Activated CD4-positive, alpha-beta T cell treated with anti-CD3 and anti-CD28 coated beads for 4 hours (primary cell): ENCODE data around the gene IL24.
A peak's percentile ranks its signal among the peaks of the same experiment; 100 is the strongest.
"Not testable (repeated sequence)": the region's sequence is repeated elsewhere in the genome, so short reads cannot be mapped to it uniquely, and the experiment has no call there.

Experiments
- DNase-seq, 2 donors: peaks; one replicate each; pipeline ENCODE4 v3.0.0-alpha.2; 2020

The IL24 gene, protein sequence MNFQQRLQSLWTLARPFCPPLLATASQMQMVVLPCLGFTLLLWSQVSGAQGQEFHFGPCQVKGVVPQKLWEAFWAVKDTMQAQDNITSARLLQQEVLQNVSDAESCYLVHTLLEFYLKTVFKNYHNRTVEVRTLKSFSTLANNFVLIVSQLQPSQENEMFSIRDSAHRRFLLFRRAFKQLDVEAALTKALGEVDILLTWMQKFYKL

DNA sequence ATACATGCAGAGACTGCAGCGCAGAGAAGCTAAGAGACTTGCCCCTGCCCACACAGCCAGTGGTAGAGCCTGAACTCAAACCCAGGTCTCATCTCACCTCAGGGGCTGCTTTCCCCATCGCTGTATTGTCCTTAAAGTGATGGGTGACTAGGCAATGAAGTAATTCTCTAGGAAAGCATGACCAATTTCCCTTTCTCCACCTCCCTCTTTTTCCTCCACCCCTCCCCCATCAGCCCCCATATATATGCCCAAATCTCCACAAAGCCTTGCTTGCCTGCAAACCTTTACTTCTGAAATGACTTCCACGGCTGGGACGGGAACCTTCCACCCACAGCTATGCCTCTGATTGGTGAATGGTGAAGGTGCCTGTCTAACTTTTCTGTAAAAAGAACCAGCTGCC is at the start of gene IL24:
IL24 (plus strand) TSS at position 269 of the 400 bp plus-strand sequence. CDS start 390 bp downstream, outside the sequence.
- no peak for DNase-seq

DNA sequence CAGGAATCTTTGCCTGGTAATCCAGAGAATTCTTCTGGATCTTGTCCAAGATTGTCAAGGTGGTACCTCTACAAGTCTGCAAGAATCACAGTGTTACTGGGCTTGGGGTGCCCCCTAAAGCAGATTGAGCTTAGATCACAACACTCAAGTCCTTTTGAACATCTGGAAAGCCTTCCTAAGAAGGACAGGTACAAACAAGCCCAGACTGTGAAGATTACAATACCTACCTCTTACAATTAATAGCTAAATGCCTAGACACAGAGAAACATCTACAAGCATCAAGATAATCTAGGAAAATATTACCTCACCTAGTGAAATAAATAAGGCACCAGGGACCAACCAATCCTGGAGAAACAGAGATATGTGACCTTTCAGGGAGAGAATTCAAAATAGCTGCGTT is 49.3 kb upstream of the IL24 start:
- no peak for DNase-seq

DNA sequence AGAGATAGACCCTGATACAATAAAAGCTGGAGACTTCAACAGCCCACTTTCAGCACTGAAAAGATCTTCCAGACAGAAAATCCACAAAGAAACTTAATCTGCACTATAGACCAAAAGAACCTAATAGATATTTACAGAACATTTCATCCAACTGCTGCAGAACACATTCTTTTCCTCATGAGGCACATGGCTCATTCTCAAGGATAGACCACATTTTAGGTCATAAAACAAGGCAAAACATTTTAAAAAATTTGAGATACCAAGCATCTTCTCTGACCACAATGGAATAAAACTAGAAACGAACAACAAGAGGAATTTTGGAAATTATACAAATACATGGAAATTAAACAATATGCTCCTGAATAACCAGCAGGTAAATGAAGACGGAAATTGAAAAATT is 46.8 kb upstream of the IL24 start:
- DNase-seq = no peak

DNA sequence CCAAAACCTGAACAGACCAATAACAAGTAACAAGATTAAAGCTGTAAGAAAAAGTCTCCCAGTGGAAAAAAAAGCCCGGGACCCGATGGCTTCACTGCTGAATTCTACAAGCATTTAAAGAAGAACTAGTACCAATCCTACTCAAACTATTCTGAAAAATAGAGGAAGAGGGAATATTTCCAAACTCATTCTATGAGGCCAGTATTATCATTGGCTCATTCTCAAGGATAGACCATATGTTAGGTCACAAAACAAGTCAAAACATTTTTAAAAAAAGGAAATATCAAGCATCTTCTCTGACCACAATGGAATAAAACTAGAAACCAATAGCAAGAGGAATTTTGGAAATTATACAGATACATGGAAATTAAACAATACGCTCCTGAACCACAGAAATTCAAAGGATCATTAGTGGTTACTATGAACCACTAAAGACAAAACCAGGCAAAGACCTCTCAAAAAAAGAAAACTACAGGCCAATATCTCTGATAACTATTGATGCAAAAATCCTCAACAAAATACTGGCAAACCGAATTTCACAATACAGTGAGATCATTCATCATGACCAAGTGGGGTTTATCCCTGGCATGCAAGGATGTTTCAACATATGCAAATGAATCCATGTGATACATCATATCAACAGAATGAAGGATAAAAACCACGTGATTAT is 45.8 kb upstream of the IL24 start:
- no peak for DNase-seq

DNA sequence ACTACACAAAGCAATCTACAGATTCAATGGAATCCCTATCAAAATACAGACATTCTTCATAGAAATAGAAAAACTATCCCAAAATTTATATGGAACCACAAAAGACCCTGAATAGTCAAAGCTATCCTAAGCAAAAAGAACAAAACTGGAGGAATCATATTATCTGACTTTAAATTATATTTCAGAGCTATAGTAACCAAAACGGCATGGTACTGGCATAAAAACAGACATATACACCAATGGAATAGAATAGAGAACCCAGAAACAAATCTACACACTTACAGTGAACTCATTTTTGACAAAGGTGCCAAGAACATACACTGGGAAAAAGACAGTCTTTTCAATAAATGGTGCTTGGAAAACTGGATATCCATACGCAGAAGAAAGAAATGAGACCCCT is 44.6 kb upstream of the IL24 start:
- DNase-seq = not testable (repeated sequence)

DNA sequence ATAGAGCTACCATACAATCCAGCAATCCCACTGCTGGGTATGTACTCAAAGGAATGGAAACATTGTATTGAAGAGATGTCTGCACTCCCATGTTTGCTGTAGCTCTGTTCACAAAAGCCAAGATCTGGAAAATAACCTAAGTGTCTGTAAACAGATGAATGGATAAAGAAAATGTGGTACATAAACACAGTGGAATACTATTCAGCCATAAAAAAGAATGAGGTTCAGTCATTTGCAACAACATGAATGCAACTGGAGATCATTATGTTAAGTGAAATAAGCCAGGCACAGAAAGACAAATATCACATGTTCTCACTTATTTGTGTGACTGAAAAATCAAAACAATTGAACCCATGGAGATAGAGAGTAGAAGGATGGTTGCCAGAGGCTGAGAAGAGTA is 43.5 kb upstream of the IL24 start:
- not testable (repeated sequence) for DNase-seq

DNA sequence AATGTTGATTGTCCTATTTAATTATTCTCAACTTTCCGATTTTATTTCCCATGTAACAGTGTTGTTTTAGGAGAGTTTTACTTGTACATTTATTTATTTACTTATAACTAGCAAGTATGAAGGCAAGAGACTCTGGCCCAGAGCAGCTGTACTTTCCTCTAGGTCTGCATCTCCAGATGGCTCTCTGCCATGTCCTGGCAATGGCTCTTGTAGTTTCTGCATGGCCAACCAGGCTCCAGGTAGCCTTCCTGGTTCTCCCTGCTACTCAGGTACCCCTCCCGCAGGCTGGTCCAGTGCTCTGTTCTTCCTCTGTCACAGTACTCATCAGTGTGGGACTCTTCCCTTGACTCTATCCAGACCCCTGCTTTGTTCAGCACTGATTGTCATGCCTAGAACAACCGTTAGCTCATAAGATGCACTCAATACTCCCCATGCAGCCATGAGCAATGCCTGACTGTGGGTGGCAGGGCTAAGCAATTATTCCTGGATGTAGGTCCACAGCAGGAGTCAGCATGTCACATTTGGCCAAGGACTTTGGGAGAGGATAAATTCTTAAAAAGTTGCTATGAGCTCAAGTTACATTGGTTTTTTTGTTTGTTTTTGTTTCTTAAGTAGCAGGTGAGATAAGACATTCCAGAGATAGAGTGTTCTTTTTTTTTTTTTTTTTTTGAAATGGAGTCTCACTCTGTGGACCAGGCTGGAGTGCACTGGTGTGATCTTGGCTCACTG is 42.7 kb upstream of the IL24 start:
- no peak for DNase-seq

DNA sequence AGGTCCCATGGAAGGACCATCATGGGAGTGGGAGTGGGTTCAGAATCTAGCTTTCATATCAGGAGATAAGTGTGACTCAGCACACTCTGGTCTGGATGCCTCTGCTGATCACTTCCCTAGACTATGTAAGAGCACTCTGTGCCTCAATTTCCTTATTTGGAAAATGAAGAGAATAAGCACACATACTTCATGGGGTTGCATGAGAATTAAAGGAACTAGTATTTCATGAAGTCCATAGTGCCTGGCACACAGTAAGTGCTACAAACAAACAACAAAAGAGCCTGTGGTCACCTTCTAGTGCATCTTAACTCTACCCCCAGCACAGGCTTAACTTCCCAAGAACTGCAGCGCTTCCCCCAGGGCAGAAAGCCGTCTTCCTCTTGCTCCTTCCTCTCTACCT is 41.4 kb upstream of the IL24 start:
- DNase-seq = no peak

DNA sequence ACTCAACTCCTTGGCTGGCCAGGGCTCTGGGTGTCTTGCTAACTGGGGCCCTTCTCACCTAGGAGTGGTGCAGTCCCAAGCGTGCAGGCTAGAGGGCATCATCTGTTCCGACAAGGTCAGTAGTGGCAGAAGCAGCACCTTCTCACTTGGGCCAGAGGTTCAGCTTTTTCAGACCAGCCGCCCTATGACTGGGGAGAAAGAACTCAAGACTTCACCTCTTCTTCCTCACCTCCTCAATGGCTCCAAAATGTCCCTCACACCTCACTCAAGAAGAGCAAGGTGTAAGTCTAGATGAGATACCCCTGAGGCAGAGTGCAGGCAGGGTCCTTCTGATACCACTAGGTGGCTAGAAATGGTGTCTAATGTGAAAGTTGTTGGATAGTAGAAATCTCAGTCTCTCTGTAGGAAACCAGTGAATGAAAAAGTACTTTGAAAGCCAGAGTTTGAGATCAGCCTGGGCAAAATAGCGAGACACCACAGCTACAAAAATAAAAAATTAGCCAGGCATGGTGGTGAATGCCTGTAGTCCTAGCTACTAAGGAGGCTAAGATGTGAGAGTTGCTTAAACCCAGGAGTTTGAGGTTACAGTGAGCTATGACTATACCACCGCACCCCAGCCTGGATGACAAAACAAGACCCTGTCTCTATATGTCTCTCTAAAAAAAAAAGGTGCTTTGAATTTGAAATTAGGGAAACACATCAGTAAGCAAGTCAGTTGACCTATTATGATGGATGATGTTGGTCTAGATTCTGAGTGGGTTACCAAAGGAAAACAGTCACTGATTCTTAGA is 40.4 kb upstream of the IL24 start:
- peak in 1 of 2 donors; percentile 24 for DNase-seq

DNA sequence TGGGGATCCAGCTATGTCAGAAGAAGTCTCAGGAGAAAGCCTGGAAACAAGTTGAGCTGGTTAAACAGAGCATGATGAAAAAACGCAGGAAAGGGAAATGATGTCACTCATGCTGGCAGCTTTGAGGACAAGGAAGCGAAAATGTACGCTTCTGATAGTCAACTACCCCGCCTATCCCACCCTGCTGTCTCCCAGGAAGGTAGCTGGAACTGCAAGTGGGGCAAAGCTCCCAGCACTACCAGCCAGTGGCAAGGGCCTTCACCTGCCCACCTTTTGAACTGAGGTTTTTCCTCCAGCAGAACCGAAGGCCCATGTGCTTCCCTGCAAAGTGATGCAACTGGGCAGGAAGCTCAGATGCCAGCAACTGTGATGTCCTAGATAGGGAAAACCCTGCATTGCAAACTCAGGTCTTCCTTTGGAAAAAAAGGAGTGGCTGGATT is 38.1 kb upstream of the IL24 start:
- DNase-seq = peak in 1 of 2 donors; percentile 6

DNA sequence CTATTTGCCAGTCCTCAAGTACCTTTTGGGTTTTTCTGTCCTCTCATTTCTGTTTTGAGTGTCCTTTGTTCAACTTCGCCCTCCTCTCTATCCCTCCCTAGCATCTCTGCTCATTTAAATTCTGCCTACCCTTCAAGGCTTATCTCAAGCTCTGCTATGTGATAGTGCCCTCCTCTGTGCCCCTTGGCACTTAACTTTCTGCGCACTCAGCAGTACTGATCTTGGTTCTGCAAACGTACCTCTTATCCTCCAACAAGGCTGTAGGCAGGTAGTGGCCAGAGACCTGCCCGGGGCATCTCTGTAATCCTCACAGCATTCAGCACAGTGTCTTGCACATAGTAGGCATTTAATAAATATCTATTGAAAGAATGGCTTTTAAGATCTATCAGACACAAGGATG is 37.1 kb upstream of the IL24 start:
- DNase-seq = no peak

DNA sequence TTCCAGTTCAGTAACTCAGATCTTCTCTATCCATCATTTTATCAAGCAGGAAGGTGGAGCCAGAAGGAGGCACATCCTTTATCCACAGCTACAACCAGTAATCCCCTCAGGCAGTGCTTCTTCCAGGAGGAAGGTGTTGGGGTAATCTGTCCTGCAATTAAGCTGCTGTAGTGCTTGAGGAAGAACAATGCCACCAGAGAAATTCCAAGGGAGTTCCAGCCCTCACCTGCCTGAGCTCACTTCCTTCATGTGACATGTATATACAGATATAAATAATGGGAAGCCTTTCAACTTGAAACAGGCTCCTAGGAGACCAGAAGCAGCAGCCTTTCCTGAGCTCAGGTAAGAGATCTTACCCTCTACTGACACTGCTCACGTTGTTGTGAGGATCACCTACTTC is 34.0 kb upstream of the IL24 start:
- DNase-seq = no peak

DNA sequence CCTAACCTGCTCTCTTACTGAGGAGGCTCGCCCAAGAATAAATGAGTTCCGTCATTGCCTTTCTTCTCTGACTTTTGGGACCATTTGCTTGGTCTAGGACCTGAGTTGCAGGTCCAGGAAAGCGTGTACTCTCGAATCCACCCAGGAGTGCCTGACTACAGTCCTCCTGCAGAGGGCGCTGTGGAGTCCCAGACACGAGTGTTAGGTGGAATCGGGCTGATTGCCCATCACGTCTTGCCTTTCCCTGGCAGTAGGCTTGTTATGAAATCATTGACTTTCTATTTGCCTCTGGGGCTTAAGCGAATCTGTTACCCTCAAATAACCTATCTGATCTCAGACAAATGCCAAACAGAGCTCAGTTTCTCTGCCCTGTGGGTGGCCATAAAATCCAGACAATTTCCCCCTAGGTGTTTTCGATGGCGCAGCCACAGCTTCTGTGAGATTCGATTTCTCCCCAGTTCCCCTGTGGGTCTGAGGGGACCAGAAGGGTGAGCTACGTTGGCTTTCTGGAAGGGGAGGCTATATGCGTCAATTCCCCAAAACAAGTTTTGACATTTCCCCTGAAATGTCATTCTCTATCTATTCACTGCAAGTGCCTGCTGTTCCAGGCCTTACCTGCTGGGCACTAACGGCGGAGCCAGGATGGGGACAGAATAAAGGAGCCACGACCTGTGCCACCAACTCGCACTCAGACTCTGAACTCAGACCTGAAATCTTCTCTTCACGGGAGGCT is 32.1 kb upstream of the IL24 start, which contains the start of gene IL20:
IL20 (plus strand) TSS at position 685 of the 733 bp plus-strand sequence. CDS start 230 bp downstream, outside the sequence.
- DNase-seq = peak; percentile 83 to 89

DNA sequence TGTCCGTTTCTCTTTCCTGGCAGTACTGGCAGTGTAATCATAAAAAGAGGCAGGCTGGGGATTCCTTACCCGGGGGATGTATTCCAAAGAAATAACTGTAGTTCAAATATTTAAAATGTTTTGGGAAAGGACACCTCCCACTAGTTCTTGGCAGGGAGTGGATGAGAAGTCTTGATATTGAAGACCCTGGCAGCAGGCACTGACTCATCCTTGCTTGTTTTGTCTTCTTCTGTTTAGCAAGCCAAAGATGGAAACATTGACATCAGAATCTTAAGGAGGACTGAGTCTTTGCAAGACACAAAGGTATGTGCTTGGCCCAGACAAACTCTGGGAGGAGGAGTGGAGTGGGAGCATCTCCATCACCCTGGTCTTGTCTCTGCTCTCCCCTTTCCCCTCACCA is 31.2 kb upstream of the IL24 start:
- DNase-seq = no peak

DNA sequence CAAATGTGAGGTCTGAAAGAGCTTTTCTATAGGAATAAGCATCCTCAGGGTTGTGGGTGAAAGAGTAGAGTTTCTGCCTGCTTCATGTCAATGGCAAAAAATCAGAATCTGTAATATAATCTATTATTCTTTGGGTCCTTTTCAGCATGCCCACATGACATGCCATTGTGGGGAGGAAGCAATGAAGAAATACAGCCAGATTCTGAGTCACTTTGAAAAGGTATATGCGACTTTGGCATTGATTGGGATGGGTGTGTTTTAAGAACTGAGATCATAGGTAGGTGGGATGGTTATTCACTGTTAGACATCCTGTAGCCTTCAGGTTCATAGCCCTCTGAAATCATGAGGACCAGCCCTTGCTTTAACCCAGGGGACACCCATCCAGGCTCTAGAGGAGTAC is 30.0 kb upstream of the IL24 start:
- no peak for DNase-seq

DNA sequence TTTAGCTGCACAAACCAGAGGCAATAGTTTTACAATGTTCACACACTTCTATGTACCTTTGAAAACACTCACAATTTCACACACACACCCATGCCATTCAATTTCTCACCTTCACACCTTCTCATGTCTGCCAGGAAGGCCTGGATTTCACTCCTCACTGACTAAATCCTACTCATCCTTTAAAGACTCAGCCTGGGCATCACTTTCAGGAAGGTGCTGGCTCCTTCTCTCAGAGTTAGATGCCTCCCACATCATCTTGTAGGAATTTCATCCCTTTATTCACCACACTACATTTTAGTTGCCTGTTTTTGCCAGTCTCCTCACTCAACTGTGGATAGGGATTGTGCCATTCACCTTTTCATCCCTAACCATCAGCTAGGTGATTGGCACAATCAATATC is 29.5 kb upstream of the IL24 start:
- DNase-seq = no peak

DNA sequence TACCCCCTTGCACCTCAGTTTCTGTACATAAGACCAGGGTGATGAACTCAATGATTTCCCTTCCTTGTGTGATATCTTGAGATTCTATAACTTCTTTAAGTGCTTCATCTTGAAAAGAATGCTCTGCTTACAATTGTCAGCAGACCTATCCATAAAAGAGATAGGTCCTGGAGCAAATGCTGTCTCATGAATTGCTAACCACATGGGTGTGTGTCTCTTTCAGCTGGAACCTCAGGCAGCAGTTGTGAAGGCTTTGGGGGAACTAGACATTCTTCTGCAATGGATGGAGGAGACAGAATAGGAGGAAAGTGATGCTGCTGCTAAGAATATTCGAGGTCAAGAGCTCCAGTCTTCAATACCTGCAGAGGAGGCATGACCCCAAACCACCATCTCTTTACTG is 29.0 kb upstream of the IL24 start:
- no peak for DNase-seq

DNA sequence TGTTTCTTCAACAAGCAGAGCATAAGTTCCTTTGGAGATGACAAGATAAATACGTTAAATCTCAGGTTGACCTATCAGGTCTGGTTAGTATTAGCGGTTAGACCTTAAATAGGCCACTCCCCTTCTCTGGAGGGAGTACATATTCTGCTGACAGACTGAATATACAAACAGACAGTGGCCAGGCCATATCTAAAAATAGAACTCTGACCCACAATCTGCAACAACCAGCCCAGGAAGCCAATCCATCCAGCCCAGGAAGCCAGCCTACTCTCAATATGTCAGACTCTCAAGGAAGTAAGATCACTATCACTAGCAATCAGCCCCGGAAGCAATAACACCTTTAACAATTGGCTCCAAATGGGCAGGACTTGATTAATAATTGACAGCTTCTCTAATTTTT is 25.1 kb upstream of the IL24 start:
- DNase-seq = no peak

DNA sequence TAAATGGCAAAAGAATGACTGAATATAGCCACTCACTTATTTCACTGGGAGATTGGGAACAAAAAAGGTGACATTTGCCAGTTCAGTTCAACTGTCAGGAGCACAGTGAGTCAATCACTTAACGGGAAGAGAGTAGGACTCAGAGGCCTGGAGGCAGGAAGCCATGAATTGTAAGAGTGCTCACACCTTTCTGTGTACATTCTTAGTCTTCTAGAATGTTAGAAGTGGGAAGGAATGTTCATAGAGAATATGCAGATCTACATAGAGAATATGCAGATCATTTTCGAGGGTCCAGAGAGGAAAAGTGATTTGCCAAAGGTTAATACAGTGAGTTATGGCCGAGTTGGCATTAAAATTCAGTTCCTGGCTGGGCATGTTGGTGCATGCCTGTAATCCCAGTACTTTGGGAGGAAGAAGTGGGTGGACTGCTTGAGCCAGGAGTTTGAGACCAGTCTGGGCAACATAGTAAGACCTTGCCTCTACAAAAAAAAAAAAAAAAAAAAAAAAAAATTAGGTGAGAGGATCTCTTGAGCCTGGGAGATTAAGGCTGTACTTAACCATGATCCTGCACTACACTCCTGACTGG is 23.5 kb upstream of the IL24 start:
- DNase-seq = no peak

DNA sequence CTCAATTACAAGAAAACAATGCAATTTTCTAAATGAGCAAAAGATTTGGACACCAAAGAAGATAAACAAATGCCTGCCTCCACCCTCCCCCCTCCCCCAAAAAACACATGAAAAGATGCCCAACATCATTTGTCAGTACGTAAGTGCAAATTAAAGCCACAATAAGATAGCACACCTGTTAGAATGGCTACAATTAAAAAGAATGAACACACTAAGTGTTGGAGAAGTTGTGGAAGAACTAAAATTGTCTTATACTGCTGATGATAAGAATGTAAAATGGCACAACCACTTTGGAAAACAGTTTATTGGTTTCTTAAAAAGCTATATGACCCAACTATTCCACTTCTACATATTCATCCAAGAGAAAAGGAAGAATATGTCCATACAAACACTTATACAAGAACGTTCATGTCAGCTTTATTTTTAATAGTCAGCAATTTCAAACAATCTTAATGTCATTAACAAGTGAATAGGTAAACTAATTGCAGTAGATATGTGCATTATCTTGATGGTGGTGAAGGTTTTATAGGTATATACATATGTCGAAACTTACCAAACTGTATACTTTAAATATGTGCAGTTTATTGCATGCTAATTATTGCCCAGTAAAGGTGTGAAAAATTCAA is 21.4 kb upstream of the IL24 start:
- DNase-seq = no peak

DNA sequence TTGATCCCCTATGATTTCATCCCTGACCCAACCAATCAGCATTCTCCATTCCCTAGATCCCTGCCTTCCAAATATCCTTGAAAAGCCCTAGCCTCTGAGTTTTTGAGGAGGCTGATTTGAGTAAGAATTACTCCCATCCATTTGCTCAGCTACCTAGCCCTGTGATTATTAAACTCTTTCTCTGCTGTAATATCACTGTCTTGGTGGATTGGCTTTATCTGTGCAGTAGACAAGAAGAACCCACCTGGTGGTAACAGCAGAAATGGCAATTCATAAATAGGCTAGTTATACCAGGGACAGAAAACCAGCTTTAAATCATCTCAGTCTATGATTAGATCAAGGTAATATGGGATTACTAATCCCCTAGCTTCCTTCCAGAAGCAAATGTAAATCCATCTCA is 18.8 kb upstream of the IL24 start:
- no peak for DNase-seq

DNA sequence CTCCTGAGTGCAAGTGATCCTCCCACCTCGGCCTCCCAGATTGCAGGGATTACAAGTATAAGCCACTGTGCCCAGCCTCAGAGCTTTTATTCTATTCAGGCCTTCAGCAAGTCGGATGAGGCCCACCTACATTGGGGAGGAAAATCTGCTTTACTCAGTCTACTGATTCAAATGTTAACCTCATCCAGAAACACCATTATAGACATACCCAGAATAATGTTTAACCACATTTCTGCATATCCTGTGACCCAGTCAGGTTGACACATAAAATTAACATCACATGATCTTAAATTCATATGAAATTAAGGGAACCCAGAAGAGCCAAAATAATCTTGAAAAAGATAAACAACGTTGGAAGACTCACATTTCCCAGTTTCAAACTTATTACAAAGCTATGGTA is 16.9 kb upstream of the IL24 start:
- DNase-seq = no peak
